Naive B cell (primary cell): ENCODE results near the gene RNF43. TPM values are rescaled to one million over a fixed set of nuclear protein-coding genes. Genes with fewer than 3 reads are reported as not detected.
A peak's percentile ranks its signal among the peaks of the same experiment; 100 is the strongest.

Experiments used
- ATAC-seq, 2 donors: fragments of 150-1000 bp; cut with Tn5 transposase; 2 replicates each; pipeline ENCODE4 v1.10.0; 2021; ENCODE audit warnings: low read depth in 2 of 2, mild to moderate bottlenecking in 2 of 2, moderate library complexity in 2 of 2
- DNase-seq: peaks from one replicate; pipeline ENCODE4 v3.0.0; 2022
- H3K27ac Mint-ChIP-seq, 6 donors: one replicate each; pipeline ENCODE4 v1.8.0; 2020 to 2022; ENCODE audit warnings: mild to moderate bottlenecking in 6 of 6, mixed read lengths in 6 of 6, moderate library complexity in 5 of 6, inconsistent platforms in 2 of 6
- H3K27me3 Mint-ChIP-seq, 3 donors: one replicate each; pipeline ENCODE4 v1.8.0; 2021 to 2022; ENCODE audit warnings: mixed read lengths in 3 of 3, mild to moderate bottlenecking in 1 of 3
- H3K36me3 Mint-ChIP-seq, 2 donors: one replicate each; pipeline ENCODE4 v1.8.0; 2020 to 2022; ENCODE audit warnings: mixed read lengths in 2 of 2, inconsistent platforms in 1 of 2, mild to moderate bottlenecking in 1 of 2
- H3K4me1 Mint-ChIP-seq, 3 donors: one replicate each; pipeline ENCODE4 v1.8.0; 2020 to 2022; ENCODE audit warnings: mixed read lengths in 3 of 3, inconsistent platforms in 1 of 3, mild to moderate bottlenecking in 1 of 3, moderate library complexity in 1 of 3
- H3K4me3 Mint-ChIP-seq, 8 donors: one replicate each; pipeline ENCODE4 v1.8.0; 2020 to 2022; ENCODE audit warnings: mild to moderate bottlenecking in 8 of 8, mixed read lengths in 8 of 8, moderate library complexity in 8 of 8, inconsistent platforms in 2 of 8
- H3K9me3 Mint-ChIP-seq, 7 donors: one replicate each; pipeline ENCODE4 v1.8.0; 2020 to 2022; ENCODE audit warnings: mixed read lengths in 7 of 7, mild to moderate bottlenecking in 5 of 7, inconsistent platforms in 2 of 7, moderate library complexity in 1 of 7
- polyA plus RNA-seq, 6 donors: library from polyadenylated mRNA; unstranded; fragments of 300-500 nt; fragmentation: Illumina TruSeq; gene quantifications; one replicate each; pipeline ENCODE4 v1.2.3, GENCODE V29; 2021; ENCODE audit warnings: low read depth in 6 of 6

The RNF43 gene
- polyA plus RNA-seq, 6 donors from 2014 or later: 0.28 to 1.2 (median 0.56) TPM

DNA sequence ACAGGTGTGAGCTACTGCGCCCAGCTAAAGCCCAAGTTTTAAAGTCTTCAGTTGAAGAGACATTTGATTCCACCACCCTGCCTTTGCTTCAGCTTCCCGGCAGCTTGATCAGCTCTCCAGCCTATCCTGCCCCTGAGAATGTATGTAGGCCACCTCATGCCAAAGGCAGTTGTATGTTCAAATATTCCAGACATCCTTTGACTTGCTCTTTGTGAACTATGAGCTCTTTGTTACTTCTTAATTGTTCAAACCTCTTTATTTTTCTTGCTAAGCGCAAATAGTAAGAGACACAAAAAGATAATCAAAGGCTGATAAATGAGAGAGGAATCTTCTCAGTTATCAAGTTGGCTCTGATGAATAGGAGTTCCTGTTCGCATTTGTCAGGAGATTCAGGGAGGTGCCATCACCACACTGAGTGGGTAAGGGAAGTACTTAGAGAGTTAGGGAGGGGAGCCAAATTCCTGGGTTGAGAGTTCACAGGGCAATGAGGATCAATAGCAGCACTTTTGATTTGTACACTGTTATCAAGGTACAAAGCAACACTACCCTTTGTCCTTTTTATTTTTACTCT, 33.4 kb downstream of the RNF43 start:
- ATAC-seq: no peak
- DNase-seq: no peak
- peaks cover 24 to 36% (median 26%) of the 10 kb centered on the region in 3 donors for H3K4me1 Mint-ChIP-seq
- peak overlapping the region in 5 of 6 donors; percentile 5 to 75 (median 11) for H3K27ac Mint-ChIP-seq
- no peaks in the 10 kb centered on the region for H3K9me3 Mint-ChIP-seq
- H3K27me3 Mint-ChIP-seq: no peaks in the 10 kb centered on the region
- no peaks in the 10 kb centered on the region for H3K36me3 Mint-ChIP-seq
- H3K4me3 Mint-ChIP-seq: no peak overlapping the region

- peak overlapping the region in 3 of 6 donors; percentile 6 to 48 (median 28) for H3K27ac Mint-ChIP-seq
- H3K36me3 Mint-ChIP-seq: no peaks in the 10 kb centered on the region
- no peak for ATAC-seq
- no peaks in the 10 kb centered on the region for H3K9me3 Mint-ChIP-seq
- H3K4me3 Mint-ChIP-seq: peak overlapping the region in 1 of 8 donors; percentile 43
- H3K4me1 Mint-ChIP-seq: peaks cover 24 to 36% (median 26%) of the 10 kb centered on the region in 3 donors
- DNase-seq: no peak
- H3K27me3 Mint-ChIP-seq: no peaks in the 10 kb centered on the region
Observed at GRCh38 chr17:58382872-58383242, 34.5 kb downstream of the RNF43 start.

DNA sequence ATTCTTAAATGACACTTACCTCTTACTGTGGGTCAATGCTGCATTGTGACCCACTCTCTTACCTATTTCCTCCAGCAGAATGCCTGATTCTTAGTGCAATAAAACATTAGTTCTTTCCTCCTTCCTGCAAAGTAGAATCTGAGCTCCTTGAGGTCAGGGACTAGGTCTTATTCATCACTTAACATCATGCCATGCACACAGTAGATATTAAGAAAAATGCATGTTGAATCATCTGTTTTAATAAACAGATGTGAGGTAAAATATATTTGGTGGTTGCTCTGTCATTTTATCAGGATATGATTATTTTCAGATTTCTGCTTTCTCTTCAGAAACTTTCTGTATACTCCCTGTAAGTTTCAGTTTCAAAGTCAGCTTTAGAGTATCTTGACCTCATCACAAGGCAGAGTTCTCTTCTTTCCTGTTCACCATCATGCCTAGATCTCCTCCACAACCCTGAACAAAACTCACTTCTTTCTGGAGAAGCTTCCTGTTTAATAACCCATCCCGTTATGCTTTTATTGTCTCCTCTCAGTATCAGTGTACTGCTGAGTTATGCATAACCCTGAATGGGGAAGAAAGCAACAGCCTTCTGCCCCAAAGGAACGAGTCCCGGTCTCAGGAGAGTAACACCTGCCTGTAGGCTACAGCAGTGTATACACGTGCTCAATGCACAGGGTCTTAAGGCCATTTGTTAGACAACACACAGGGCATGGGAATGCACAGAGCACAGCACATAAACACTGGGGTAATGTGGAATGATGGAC, 35.0 kb downstream of the RNF43 start:
- Mint-ChIP-seq H3K4me3 (peak overlapping the region in 6 of 8 donors; percentile 16 to 67 (median 37)), H3K9me3 (no peaks in the 10 kb centered on the region), H3K27ac (peak overlapping the region in 5 of 6 donors; percentile 6 to 86 (median 48)), H3K27me3 (no peaks in the 10 kb centered on the region), H3K36me3 (no peaks in the 10 kb centered on the region), H3K4me1 (peaks cover 24 to 36% (median 26%) of the 10 kb centered on the region in 3 donors)
- DNase-seq: peak; percentile 15
- peak; percentile 61 to 75 for ATAC-seq

DNA sequence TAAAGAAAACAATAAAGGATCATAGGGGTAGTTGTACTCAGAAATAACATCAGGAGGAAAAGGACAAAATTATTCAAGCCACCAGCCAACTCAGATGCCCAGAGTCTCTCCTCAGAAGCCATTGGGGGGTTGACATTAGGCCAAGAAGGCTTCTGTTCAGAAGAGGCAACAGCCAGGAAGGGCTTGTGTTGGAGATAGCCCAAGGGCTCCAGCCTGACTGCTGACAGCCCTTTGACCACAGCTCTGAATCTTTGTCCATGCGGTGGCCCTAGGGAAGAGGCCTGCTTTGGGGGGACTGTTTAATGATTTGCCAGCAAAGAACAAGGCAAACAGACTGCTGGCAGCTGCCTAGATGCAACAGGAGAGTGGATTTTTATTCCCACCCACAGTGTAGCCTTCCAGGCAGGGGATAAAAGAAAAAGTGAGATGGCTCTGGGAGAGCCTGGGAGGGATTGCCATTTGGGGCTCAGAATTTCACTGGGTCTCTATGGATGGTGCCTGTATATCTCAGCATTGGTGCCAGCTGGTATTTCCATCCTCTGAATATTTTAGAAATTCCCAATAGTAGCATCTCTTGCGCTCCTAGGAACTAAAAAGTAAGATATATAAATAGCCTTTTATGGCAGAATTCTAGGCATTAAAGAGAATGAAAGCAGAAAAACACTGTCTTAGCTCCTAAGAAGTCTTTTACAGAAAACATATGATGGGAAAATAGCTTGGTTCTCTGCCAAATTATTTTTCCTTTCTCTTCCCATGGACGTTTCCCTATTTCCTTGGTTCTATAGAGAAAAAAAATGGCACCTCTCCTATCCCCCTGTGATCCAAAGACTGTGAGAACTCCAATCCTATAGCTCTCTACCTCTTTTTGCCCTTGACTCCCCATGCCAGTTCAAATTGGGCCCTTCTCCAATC, 36.0 kb downstream of the RNF43 start:
- Mint-ChIP-seq H3K27ac (peak overlapping the region in 4 of 6 donors; percentile 5 to 86 (median 41)), H3K4me1 (peaks cover 24 to 36% (median 26%) of the 10 kb centered on the region in 3 donors), H3K27me3 (no peaks in the 10 kb centered on the region), H3K9me3 (no peaks in the 10 kb centered on the region), H3K36me3 (no peaks in the 10 kb centered on the region), H3K4me3 (peak overlapping the region in 2 of 8 donors; percentile 22 to 43)
- DNase-seq (no peak), ATAC-seq (no peak)

DNA sequence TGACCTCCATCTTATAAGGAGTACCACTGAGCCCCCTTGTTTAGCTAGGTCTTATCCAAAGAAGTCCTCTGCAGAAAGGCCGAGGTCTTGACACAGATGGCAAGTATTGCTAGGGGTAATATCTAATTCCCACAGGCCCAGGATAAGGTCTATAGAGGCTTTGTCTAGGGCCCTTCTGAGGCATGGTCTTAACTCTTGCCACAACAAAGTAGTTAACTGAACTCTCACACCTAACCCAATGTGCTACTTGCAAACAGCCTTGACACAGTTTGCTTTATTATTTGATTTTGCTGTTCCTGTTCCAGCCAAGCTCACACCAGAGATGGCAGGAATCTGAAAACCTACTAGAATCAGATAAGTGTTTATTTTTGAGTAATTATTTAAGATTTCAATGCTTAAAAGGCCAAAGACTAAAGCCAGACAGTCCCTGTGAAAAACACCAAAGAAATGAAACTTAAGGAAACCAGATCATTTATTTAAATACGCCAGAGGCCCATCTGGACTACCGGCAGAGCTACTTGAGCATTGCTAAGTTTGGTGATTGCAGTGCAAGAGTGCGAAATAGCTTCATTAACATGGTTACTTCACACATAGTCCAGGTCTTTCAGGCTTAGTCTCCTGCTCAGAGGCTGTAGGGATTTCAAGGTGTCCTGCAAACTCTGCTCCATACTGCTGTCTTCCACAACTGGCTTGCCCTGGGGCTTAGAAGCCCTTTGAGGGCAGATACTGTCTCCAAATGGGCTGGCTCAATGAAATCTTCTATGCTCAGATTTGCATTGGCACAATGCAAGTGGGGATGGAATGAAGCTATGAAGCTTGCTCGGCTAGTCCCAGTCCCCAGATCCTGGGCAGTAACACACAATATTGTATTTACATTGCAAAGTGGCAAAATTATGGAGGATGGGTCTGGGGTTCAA, 36.9 kb downstream of the RNF43 start:
- no peaks in the 10 kb centered on the region for H3K9me3 Mint-ChIP-seq
- H3K36me3 Mint-ChIP-seq: no peaks in the 10 kb centered on the region
- no peak for ATAC-seq
- no peak overlapping the region for H3K4me3 Mint-ChIP-seq
- no peaks in the 10 kb centered on the region for H3K27me3 Mint-ChIP-seq
- no peak for DNase-seq
- peak overlapping the region in 3 of 6 donors; percentile 5 to 63 (median 23) for H3K27ac Mint-ChIP-seq
- peaks cover 23 to 36% (median 26%) of the 10 kb centered on the region in 3 donors for H3K4me1 Mint-ChIP-seq

DNA sequence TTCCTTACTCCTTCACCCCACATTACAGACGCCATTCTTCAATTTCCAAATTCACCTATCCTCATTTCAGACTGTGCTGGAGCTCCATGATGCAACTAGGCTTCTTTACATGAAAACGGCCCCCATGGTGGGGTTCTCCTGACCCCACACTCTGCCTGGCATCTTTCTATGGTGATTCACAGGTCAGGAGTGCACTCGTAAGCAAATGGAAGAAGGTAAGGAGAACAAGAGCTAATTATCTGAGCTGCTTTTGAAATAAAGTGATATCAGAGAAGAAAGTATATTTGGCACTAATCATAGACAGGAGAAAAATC, 37.9 kb downstream of the RNF43 start:
- Mint-ChIP-seq H3K4me3 (peak overlapping the region in 1 of 8 donors; percentile 10), H3K9me3 (no peaks in the 10 kb centered on the region), H3K36me3 (no peaks in the 10 kb centered on the region), H3K27ac (no peak overlapping the region), H3K4me1 (peaks cover 22 to 33% (median 24%) of the 10 kb centered on the region in 3 donors), H3K27me3 (no peaks in the 10 kb centered on the region)
- ATAC-seq (no peak), DNase-seq (no peak)

GRCh38 chr17:58378733-58379510, 38.4 kb downstream of the RNF43 start:
- no peak for DNase-seq
- Mint-ChIP-seq H3K4me1 (peaks cover 21 to 31% (median 24%) of the 10 kb centered on the region in 3 donors), H3K36me3 (no peaks in the 10 kb centered on the region), H3K9me3 (no peaks in the 10 kb centered on the region), H3K27me3 (no peaks in the 10 kb centered on the region), H3K27ac (no peak overlapping the region), H3K4me3 (peak overlapping the region in 1 of 8 donors; percentile 10)
- no peak for ATAC-seq

GRCh38 chr17:58377661-58378060, 39.7 kb downstream of the RNF43 start:
- no peak for DNase-seq
- no peak for ATAC-seq
- Mint-ChIP-seq H3K4me3 (no peak overlapping the region), H3K27ac (no peak overlapping the region), H3K36me3 (no peaks in the 10 kb centered on the region), H3K4me1 (peaks cover 11 to 24% (median 22%) of the 10 kb centered on the region in 3 donors), H3K27me3 (no peaks in the 10 kb centered on the region), H3K9me3 (no peaks in the 10 kb centered on the region)

- Mint-ChIP-seq H3K9me3 (no peaks in the 10 kb centered on the region), H3K27me3 (no peaks in the 10 kb centered on the region), H3K27ac (peak overlapping the region in 1 of 6 donors; percentile 13), H3K36me3 (no peaks in the 10 kb centered on the region), H3K4me1 (peaks cover 6 to 22% (median 17%) of the 10 kb centered on the region in 3 donors), H3K4me3 (no peak overlapping the region)
- DNase-seq: no peak
- ATAC-seq: no peak
Observed at GRCh38 chr17:58377093-58377601, 40.2 kb downstream of the RNF43 start.

DNA sequence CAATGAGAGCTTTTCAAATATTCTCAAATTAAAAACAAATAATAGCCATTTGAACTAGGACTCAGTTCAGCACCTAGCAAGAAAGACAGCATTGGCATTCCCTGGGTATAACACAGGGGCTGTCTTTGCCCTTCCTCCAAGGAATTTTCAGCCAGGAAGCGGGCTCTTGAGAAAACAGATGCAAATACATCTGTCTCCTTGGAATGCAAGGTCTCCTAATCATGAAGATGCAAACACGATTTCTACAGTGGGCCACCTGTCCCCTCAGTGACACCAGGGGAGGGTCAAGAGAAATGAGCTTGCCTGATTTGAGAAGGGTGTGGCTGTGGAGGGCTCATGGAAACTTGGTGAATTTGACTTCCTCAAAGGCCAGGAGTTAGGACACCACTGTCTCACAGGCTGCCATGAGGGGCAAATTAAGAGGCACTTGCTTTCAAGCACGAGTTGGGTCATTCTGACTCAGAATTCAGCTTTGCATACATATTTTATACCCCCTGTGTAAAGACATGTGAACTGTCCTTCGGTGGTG, 40.8 kb downstream of the RNF43 start:
- no peak for ATAC-seq

GRCh38 chr17:58375811-58376210, 41.5 kb downstream of the RNF43 start:
- peak overlapping the region in 1 of 8 donors; percentile 48 for H3K4me3 Mint-ChIP-seq
- peak overlapping the region in 1 of 6 donors; percentile 57 for H3K27ac Mint-ChIP-seq
- peaks cover 10 to 20% (median 20%) of the 10 kb centered on the region in 3 donors for H3K4me1 Mint-ChIP-seq
- no peak for ATAC-seq
- no peaks in the 10 kb centered on the region for H3K36me3 Mint-ChIP-seq
- no peaks in the 10 kb centered on the region for H3K27me3 Mint-ChIP-seq
- H3K9me3 Mint-ChIP-seq: no peaks in the 10 kb centered on the region
- no peak for DNase-seq

More for the DNA sequence above, 40.8 kb downstream of the RNF43 start:
- Mint-ChIP-seq H3K4me1 (peaks cover 2 to 18% (median 18%) of the 10 kb centered on the region in 3 donors), H3K27ac (no peak overlapping the region), H3K27me3 (no peaks in the 10 kb centered on the region), H3K4me3 (no peak overlapping the region), H3K36me3 (no peaks in the 10 kb centered on the region), H3K9me3 (no peaks in the 10 kb centered on the region)
- DNase-seq: no peak

- Mint-ChIP-seq H3K27me3 (no peaks in the 10 kb centered on the region), H3K4me3 (no peak overlapping the region), H3K27ac (peak overlapping the region in 2 of 6 donors; percentile 4 to 73), H3K36me3 (no peaks in the 10 kb centered on the region), H3K4me1 (peaks cover 15 to 24% (median 24%) of the 10 kb centered on the region in 3 donors), H3K9me3 (no peaks in the 10 kb centered on the region)
- DNase-seq (no peak), ATAC-seq (peak; percentile 37 to 47)
Observed at GRCh38 chr17:58375256-58375655, 42.1 kb downstream of the RNF43 start.
